ENCODE data around the gene HMGXB3.

DNA sequence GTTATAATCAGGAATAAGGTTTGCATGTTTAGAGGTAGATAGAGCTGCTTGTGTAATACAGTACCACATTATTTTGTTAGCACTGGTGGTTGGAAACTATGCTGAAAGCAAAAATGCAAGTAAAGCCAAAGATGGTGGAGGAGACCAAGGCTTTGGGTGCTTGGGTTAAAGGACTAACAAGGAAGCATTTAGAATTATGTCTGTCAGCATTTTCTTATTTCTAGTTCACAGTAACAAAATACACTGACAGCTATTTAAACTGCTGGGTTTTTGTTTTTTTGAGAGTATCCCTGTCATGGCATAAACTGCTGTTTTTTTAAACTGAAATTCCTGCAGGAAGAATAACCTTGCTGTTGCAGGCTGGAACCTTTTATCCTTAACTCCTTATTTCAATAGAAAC lies 6.5 kb downstream of the HMGXB3 start:
- TF ChIP-seq, protein P1, sequence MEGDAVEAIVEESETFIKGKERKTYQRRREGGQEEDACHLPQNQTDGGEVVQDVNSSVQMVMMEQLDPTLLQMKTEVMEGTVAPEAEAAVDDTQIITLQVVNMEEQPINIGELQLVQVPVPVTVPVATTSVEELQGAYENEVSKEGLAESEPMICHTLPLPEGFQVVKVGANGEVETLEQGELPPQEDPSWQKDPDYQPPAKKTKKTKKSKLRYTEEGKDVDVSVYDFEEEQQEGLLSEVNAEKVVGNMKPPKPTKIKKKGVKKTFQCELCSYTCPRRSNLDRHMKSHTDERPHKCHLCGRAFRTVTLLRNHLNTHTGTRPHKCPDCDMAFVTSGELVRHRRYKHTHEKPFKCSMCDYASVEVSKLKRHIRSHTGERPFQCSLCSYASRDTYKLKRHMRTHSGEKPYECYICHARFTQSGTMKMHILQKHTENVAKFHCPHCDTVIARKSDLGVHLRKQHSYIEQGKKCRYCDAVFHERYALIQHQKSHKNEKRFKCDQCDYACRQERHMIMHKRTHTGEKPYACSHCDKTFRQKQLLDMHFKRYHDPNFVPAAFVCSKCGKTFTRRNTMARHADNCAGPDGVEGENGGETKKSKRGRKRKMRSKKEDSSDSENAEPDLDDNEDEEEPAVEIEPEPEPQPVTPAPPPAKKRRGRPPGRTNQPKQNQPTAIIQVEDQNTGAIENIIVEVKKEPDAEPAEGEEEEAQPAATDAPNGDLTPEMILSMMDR (IDR thresholded peaks at IDR 0.05; ENCODE audit: insufficient read depth, low read length), result no peak
- no peak for TF ChIP-seq POLR2AphosphoS5 (IDR thresholded peaks at IDR 0.05; ENCODE audit: low read depth)
- TF ChIP-seq SPI1 (IDR thresholded peaks at IDR 0.05; ENCODE audit: borderline replicate concordance, low read depth), result no peak

Data from HL-60 (cell line).